HTR-8/SVneo (cell line): Measurements from ENCODE around the gene CALN1.

Experiments
- DNase-seq: peaks from one replicate; pipeline ENCODE4 v3.0.0; 2011; ENCODE audit warnings: low spot score, mixed read lengths; ENCODE audit not compliant: insufficient read length
- FAIRE-seq: peaks from 2 replicates; lab custom pipeline; 2011; peaks lifted over from hg19 to GRCh38; lab: Jason Lieb, UNC

The CALN1 gene

GRCh38 chr7:72017756-72018155, 394.4 kb downstream of the CALN1 start:
- DNase-seq (no peak), FAIRE-seq (no peak)

GRCh38 chr7:72016574-72016973, 395.6 kb downstream of the CALN1 start:
- FAIRE-seq (no peak), DNase-seq (no peak)

- DNase-seq (no peak), FAIRE-seq (no peak)
Measured at GRCh38 chr7:72015136-72015535, 397.0 kb downstream of the CALN1 start.

GRCh38 chr7:72007018-72007417, 405.1 kb downstream of the CALN1 start:
- no peak for FAIRE-seq

GRCh38 chr7:72003236-72003635, 408.9 kb downstream of the CALN1 start:
- FAIRE-seq (no peak), DNase-seq (no peak)

More at GRCh38 chr7:72007018-72007417, 405.1 kb downstream of the CALN1 start:
- no peak for DNase-seq

GRCh38 chr7:71996141-71996540, 416.0 kb downstream of the CALN1 start:
- no peak for DNase-seq

GRCh38 chr7:71995111-71995510, 417.0 kb downstream of the CALN1 start:
- FAIRE-seq, result no peak
- no peak for DNase-seq

More at GRCh38 chr7:71996141-71996540, 416.0 kb downstream of the CALN1 start:
- FAIRE-seq, result no peak

GRCh38 chr7:71991586-71991985, 420.6 kb downstream of the CALN1 start:
- FAIRE-seq (no peak), DNase-seq (no peak)

- FAIRE-seq (no peak), DNase-seq (no peak)
Measured at GRCh38 chr7:71990138-71990462, 422.0 kb downstream of the CALN1 start.

GRCh38 chr7:71988201-71988600, 423.9 kb downstream of the CALN1 start:
- no peak for FAIRE-seq

GRCh38 chr7:71987200-71987767, 424.9 kb downstream of the CALN1 start:
- FAIRE-seq (no peak), DNase-seq (no peak)

More at GRCh38 chr7:71988201-71988600, 423.9 kb downstream of the CALN1 start:
- no peak for DNase-seq

GRCh38 chr7:71984348-71984747, 427.8 kb downstream of the CALN1 start:
- FAIRE-seq (no peak), DNase-seq (no peak)

- FAIRE-seq, result no peak
- DNase-seq, result no peak
Measured at GRCh38 chr7:71982851-71983250, 429.3 kb downstream of the CALN1 start.

GRCh38 chr7:71976645-71977044, 435.5 kb downstream of the CALN1 start:
- FAIRE-seq, result no peak

GRCh38 chr7:71974611-71975010, 437.5 kb downstream of the CALN1 start:
- FAIRE-seq (no peak), DNase-seq (no peak)

More at GRCh38 chr7:71976645-71977044, 435.5 kb downstream of the CALN1 start:
- no peak for DNase-seq

GRCh38 chr7:71972534-71972933, 439.6 kb downstream of the CALN1 start:
- no peak for DNase-seq
- no peak for FAIRE-seq

GRCh38 chr7:71970725-71971124, 441.4 kb downstream of the CALN1 start:
- no peak for FAIRE-seq
- no peak for DNase-seq

GRCh38 chr7:71962636-71963035, 449.5 kb downstream of the CALN1 start:
- no peak for FAIRE-seq

GRCh38 chr7:71961283-71961682, 450.9 kb downstream of the CALN1 start:
- DNase-seq, result no peak
- no peak for FAIRE-seq

More at GRCh38 chr7:71962636-71963035, 449.5 kb downstream of the CALN1 start:
- DNase-seq, result no peak

- DNase-seq (no peak), FAIRE-seq (no peak)
Measured at GRCh38 chr7:71942115-71942514, 470.0 kb downstream of the CALN1 start.

- FAIRE-seq (no peak), DNase-seq (no peak)
Measured at GRCh38 chr7:71937840-71938371, 474.2 kb downstream of the CALN1 start.

- DNase-seq, result no peak
- FAIRE-seq, result no peak
Measured at GRCh38 chr7:71935674-71936073, 476.5 kb downstream of the CALN1 start.
